NCI-H2081 treated with DMSO at 0.1 percent for 48 hours (cell line): Measurements from ENCODE around the gene SRPX.

ENCODE experiments used
- DNase-seq: peaks from one replicate; lab custom pipeline; 2025; lab: John Stamatoyannopoulos, UW

The SRPX gene

GRCh38 chrX:38138900-38139299 lies 81.8 kb downstream of the SRPX start:
- no peak for DNase-seq

- no peak for DNase-seq
Observed at GRCh38 chrX:38138157-38138891, 82.3 kb downstream of the SRPX start.

- DNase-seq = no peak
Observed at GRCh38 chrX:38129366-38129765, 91.3 kb downstream of the SRPX start.

GRCh38 chrX:38127961-38128360 lies 92.7 kb downstream of the SRPX start:
- no peak for DNase-seq

GRCh38 chrX:38126179-38126578 lies 94.5 kb downstream of the SRPX start:
- no peak for DNase-seq

- no peak for DNase-seq
Observed at GRCh38 chrX:38124000-38124399, 96.7 kb downstream of the SRPX start.

DNA sequence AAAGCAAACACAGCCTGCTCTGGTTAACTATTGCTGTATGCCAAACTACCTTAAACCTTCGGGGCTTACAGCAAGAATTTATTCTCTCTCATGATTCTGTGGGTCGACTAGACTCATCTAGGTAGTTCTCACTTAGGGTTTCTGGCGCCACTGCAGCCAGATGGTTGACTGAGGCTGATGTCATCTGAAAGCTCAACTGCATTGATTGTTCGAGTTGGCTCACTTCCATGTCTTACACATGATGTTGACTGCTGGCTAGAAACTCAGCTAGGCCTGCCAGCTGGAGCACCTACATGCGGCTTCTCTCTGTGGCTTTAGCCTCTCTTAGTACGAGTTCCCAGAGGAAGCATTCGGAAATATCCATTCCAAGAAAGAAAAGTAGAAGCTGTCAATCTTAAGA lies 103.2 kb downstream of the SRPX start:
- DNase-seq = no peak

- DNase-seq = no peak
Observed at GRCh38 chrX:38116706-38117105, 104.0 kb downstream of the SRPX start.

GRCh38 chrX:38112566-38112965 lies 108.1 kb downstream of the SRPX start:
- DNase-seq = no peak

DNA sequence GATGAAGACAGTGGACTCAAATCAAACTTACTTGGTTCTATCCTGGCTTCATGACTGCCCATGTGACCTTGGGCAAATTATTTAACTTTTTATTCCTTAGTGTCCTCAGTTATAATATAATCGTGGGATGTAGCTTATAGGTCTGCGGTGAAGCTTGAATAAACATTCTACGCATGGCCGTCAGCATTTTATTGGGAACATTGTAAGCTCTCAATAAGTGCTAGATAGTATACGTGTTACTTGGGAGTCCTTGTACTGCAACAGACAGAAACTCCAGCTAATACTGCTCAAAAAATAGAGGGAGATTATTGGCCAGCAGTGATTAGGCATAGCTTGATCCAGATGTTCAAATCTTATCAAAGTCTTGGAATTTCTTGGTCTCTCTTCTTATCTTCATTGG lies 109.5 kb downstream of the SRPX start:
- no peak for DNase-seq

- DNase-seq = no peak
Observed at GRCh38 chrX:38110231-38110630, 110.4 kb downstream of the SRPX start.

GRCh38 chrX:38109042-38109898 lies 111.4 kb downstream of the SRPX start:
- DNase-seq = no peak

DNA sequence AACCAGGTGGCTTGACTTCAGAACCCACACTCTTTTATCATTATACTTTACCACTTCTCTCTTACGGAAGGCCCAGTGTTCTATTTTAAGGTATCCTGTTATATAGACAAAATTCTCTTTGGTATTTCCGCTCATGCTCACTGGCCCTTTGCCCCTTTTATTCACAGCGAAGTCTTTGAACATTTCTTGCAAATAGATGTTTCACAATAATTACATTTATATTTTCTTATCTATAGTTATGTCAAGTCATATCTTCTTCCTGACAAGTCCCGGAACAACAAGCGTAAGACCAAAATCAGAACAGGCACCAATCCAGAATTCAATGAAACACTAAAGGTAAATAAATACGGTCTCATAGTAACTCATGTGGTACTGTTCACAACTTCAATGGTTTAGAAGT lies 112.3 kb downstream of the SRPX start:
- no peak for DNase-seq

- no peak for DNase-seq
Observed at GRCh38 chrX:38106991-38107655, 113.5 kb downstream of the SRPX start.

DNA sequence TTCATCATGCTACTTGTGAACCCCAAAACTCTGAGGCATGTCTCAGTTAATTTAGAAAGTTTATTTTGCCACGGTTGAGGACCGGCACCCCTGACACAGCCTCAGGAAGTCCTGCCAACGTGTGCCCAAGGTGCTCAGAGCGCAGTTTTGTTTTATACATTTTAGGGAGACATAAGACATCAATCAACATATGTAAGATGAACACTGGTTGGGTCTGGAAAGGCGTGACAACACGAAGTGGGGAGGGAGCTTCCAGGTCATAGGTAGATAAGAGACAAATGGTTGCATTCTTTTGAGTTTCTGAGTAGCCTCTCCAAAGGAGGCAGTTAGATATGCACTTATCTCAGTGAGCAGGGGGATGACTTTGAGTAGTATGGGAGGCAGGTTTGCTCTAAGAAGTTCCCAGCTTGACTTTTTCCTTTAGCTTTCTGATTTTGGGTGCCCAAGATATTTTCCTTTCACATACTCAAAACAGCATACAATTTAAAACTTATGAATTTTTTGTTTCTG lies 115.4 kb downstream of the SRPX start:
- DNase-seq = no peak

DNA sequence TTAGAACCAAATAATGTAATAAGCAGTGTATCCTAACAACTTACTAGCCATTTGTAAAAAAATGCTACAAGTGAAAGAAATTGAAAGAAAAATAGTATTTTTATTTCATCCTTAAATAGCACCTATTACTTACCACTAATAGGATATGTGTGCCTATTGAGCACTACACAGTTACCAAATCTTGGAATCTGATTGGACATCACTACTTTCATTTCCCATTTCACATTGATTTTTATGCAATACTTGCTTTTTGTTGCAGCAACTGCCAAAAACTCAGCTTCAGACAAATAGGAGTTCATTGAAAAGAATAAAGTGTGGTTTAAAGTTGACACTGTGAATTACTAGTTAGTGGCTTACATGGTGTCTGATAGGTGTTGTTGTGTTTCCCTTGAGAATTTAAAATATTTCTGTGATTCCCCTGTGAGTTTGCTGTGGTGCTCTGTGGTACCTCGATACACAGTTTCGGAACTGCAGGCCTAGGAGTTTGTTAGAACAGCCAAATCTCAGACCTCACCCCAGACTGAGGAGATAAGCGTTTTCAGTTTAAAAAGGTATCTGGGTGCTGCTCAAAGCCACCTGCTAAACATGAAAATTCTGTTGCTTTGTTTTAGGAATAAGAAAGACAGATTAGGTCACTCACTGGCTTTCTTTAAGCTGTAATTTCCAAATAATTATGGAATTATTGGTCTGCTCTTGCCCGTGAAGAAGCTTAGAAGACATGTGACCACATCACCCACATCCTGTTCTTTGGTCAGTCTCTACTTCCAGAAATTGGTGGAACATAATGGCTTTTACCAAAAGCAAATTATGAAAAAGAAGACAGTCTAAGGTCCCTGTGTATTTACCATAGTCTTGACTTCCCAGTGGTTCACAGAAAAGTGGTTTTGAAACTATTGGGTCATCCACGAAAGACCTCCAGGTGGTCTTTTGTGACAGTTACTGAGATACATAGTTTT lies 116.5 kb downstream of the SRPX start:
- DNase-seq = no peak

DNA sequence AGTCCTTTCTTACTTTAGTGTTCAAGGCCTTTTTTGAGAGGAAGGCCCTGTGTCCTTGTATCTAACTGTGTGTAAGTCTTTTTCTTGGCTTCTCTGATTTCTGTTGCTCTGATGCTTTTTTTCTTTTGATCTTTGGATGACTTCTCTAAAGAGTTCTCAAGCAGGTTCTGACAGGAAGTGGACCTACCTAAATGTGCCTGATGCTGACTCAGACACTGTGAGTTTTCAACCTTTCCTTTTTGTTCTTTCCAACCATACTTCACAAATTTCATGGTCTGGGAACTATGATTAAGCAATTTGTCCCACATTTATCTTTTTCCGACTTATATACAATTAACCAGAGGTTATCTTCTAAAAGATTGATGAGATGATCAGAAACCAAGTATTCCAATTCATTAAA lies 117.8 kb downstream of the SRPX start:
- no peak for DNase-seq

DNA sequence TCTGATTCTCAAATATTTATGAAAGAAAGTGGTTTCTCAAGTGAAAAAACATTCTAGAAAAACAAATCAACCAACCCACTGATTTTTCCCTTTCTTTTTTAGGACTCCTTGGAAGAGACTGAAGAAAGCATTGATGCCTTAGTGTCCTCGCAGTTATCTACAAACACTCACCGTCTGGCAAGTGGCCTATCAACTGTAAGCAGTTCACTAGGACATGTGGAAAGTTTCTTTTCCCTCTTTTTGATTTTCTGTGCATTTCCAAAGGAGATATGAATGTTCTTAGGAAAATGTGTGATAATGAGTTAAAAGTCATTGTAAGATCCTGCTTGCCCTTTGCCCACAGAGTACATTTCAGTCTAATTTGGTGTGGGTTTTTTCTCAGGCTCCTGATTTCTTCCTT lies 118.4 kb downstream of the SRPX start:
- no peak for DNase-seq

GRCh38 chrX:38099688-38100087 lies 121.0 kb downstream of the SRPX start:
- DNase-seq = no peak
